Ovary (tissue), 3 donors: ENCODE results near the gene HOXB2.

Experiments
- CTCF ChIP-seq, 3 donors: fragments of 450-650 bp in 2 of 3; fragments of 200-600 bp in 1 of 3; IDR thresholded peaks; one replicate each; pipeline versions ENCODE4 v1.5.1 to v1.8.0; 2016 to 2022; ENCODE audit warnings: antibody characterized with exemption in 3 of 3, mild to moderate bottlenecking in 1 of 3
- EP300 ChIP-seq: sonication (generic); formaldehyde crosslinking; IDR thresholded peaks from one replicate; pipeline ENCODE4 v1.6.1; 2017; ENCODE audit warnings: antibody characterized with exemption
- POLR2A ChIP-seq: fragments of 450-650 bp; IDR thresholded peaks from one replicate; pipeline ENCODE4 v1.6.1; 2017; ENCODE audit warnings: antibody characterized with exemption, mild to moderate bottlenecking, moderate library complexity
- donor health status: DM: no; HTN: no; CAD: no.

DNA sequence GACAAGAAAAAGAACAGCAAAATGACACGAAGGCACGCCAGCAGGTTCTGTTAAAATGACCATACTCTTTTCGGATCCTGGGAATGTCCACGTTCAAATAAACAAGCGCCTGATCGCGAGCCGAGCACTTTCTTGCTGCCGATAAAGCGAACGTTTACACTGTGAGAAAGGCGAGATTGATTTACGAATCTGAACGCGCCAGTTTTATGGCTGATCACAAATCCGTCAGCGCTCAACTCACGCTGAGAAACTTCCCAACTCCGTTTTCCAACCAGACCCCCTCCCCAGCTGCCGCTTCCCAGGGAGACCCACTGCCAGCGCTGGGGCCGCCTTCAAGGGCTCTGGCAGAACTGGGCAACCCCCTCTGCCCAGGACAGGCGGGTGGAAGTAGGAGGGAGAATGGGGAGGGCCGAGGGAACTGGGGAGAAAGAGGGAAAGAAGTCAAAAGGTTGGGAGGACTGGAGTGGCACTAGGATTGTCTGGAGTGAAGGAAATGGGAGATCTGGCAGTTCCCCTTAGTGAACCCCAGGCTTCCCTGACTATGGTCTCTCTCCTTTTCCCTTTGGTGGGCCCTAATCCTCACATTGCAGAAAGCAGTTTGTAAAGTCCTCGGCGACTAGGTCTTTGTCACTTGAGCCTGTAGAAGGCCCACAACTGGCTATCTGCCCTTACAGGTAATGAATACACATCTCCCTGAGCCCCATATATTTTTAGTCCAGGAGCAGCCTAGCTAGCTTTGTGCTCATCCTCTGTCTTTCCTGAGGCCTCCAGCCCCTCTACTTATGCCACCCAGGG, 26.3 kb upstream of the HOXB2 start:
- no peak for TF ChIP-seq CTCF (IDR thresholded peaks at IDR 0.05)
- TF ChIP-seq POLR2A, result no peak
- TF ChIP-seq EP300, result no peak
